KOPT-K1 (cell line): Measurements from ENCODE around the gene AK2.

Experiments
- H3K27ac ChIP-seq: fragments of 200-600 bp; sonication (generic); 2 replicates; pipeline ENCODE4 v1.5.1; 2016; ENCODE audit warnings: antibody characterized with exemption, mild to moderate bottlenecking, low read depth, low read length; ENCODE audit not compliant: poor library complexity, severe bottlenecking
- H3K36me3 ChIP-seq: fragments of 200-600 bp; sonication (generic); 2 replicates; pipeline ENCODE4 v1.5.1; 2017; ENCODE audit warnings: antibody characterized with exemption, mild to moderate bottlenecking, low read length, moderate library complexity; ENCODE audit not compliant: insufficient read depth
- H3K9me3 ChIP-seq: fragments of 200-600 bp; sonication (generic); 2 replicates; pipeline ENCODE4 v1.5.1; 2017; ENCODE audit warnings: antibody characterized with exemption, low read length, mild to moderate bottlenecking; ENCODE audit not compliant: insufficient read depth, poor library complexity, severe bottlenecking

Gene AK2

GRCh38 chr1:33017175-33017574 is 19.5 kb downstream of the AK2 start:
- Histone ChIP-seq H3K27ac (no peak overlapping the region), H3K9me3 (no peaks in the 10 kb centered on the region), H3K36me3 (peaks cover 95% of the 10 kb centered on the region)

DNA sequence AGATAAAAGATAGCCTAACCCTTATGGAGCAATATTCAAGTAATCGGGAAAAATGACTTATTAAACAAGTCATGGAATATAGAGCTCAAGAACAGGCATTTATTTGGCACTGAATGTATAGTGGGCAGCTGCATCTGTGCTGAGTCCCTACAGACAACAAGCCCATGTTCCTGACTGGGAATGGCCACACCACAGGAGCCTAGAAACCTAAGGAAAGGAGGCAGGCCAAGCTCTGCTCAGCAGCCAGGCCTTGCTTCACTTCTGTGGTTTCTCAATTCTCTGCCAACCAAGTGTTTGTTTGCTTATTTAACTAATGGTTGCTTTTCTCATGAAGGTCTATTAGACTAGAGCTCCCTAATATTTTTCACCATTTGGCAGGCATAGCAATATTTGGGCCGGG is 21.5 kb downstream of the AK2 start:
- Histone ChIP-seq H3K9me3 (no peaks in the 10 kb centered on the region), H3K27ac (no peak overlapping the region), H3K36me3 (peaks cover 94% of the 10 kb centered on the region)

- Histone ChIP-seq H3K27ac (no peak overlapping the region), H3K9me3 (no peaks in the 10 kb centered on the region), H3K36me3 (peaks cover 94% of the 10 kb centered on the region)
These were observed 22.1 kb downstream of the AK2 start for GRCh38 chr1:33014464-33015163.

DNA sequence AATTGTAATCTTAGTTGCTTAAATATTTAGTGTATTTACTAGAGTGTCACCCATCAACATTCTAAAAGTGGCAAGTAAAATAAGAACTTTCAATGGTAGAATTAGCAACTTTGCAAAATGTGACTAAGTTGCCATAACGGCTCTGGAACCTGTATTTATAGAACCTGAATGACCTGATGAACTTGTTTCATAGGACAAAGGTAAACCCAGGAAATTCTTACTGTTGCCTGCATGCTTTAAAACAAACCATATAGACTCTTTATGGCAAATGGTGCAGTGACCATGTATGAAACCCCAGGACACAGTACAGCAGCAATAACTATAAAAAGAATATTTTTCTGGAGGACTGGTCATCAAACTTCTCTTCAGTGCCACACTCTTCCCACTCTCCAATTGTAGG is 22.9 kb downstream of the AK2 start:
- H3K27ac ChIP-seq = no peak overlapping the region
- peaks cover 94% of the 10 kb centered on the region for H3K36me3 ChIP-seq
- no peaks in the 10 kb centered on the region for H3K9me3 ChIP-seq

GRCh38 chr1:33012165-33012564 is 24.5 kb downstream of the AK2 start:
- H3K27ac ChIP-seq = no peak overlapping the region

DNA sequence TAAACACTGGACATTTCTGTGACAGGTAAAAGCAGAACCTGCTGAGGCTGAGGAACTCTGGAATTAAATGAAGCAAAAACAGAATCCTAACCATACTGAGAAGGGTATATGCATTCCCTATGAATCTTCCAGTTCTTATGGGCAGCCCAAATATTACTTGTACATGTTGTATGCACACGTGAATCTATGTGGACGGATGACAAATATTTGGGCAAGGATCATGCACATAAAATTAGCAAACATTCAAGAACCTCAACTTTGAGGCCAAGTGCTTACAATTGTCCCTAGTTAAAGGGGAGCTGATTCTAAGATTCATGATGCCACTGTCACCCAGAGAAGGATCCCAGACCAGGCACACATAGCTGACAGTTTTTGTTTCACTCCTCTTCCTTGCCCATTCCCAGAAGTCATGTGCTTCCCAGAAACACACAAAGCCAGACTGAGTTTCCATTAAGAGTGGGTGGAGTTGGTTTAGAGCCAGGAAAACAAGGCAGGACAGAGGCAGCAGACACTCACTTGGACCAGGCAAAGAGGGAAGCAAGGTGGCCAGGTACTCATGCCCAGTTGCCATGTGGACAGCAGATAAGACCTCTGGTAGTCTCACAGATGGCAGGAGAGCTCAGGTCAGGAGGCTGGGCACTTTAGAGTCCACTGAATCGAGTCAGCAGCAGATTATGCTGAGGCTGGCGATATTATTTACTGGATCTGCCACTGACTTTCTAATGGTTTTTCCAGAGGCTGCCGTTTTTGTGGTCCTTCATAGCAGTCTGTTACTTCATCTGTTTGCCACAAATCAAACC is 25.6 kb downstream of the AK2 start:
- Histone ChIP-seq H3K36me3 (peaks cover 99% of the 10 kb centered on the region), H3K27ac (no peak overlapping the region), H3K9me3 (no peaks in the 10 kb centered on the region)

More at GRCh38 chr1:33012165-33012564, 24.5 kb downstream of the AK2 start:
- peaks cover 94% of the 10 kb centered on the region for H3K36me3 ChIP-seq
- H3K9me3 ChIP-seq = no peaks in the 10 kb centered on the region

DNA sequence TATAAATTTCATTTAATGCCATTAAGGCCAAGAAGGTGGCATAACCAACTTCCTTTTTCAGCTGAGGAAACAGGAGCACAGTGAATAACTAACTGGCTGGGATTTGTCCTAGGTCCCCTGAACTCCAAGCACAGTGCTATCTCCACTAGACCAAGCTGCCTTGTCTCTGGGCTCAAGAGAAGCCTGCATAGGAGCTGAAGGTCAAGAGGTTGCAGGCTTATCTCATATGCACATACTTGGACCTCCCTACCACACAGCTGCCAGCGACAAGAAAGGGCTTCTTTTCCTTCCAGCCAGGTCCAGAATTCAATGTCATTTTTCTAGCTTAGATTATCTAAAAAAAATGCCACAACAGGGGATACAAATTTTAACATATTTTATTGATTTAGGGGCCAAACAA is 27.1 kb downstream of the AK2 start:
- H3K27ac ChIP-seq = no peak overlapping the region
- peaks cover 99% of the 10 kb centered on the region for H3K36me3 ChIP-seq
- H3K9me3 ChIP-seq = no peaks in the 10 kb centered on the region

DNA sequence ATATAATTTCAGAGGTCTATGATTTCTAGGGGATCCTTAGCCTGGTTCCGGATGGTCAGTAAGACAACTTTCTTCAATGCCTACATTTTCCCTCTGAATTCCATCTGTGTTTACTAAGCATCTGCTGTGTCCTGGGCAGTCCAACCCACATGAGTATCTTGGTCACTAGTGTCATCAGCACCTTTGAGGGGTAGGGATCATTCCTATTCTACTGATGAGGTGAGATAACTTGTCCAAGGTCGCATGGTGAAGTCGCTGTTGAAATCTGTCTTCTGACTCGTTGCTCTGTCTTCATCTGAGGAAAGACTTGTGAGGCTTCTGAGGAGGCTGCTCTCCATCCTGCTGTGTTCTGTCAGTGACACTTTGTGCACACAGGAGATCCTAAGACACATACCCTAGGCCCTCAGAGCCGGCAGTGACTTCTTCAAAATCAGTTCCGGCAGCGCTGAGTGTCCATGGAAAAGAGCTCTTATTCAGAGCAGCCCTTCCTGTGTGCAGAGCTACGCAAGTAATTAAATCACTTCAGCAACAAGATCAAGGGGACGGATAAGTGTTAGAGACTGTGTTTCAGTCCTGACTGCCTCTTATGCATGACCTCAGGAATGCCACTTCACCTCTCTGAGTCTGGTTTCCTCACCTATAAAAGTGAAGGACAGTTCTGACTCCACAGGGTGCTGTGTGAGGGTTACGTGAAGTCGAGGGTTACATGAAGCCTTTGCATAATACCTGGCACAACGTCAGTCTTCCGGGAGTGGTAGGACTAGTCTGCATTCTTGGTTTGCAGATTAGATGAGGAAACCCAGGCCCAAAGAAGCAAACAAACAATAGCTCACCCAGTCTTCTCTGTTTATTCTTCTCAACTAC is 28.4 kb downstream of the AK2 start:
- peaks cover 97% of the 10 kb centered on the region for H3K36me3 ChIP-seq
- no peaks in the 10 kb centered on the region for H3K9me3 ChIP-seq
- H3K27ac ChIP-seq = no peak overlapping the region

DNA sequence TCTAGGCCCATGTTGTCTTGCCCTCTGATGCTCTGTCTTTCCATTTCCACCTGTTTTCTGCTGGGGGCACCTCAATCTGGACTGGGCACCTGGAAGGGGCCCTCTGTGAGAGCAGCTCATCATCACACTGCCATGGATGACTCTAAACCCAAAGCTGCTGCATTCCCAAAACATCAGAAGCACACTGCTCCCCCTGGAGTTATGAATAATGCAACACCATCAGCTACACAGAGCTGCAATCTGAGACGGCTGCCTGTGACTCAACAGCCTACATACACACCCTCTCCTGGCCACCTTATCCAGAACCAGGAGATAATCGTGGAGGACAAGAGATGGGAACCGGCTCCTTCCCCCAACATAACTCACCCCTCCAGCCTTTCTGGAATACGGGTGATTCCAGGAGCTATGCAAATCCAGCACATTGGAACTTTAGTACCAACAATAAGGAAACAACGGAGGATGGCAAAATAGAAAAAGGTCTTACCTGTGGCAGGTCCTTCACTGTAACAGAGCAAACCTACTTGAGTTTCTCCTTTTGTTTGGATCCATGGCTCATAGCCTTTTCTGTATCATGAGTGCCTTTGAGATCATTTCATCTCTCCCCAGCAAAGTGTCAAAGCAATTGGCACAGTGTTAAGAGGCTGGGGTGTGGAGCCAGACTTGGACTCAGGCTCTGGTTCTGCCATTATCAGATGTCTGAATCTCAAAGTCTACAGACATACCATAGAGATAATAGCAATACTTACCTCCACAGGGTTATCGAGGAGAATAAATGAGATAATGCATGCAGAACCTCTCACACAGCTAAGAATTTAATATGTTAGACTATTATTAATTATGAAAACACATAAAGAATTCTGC is 29.3 kb downstream of the AK2 start:
- Histone ChIP-seq H3K36me3 (peaks cover 97% of the 10 kb centered on the region), H3K9me3 (no peaks in the 10 kb centered on the region), H3K27ac (no peak overlapping the region)

GRCh38 chr1:33005838-33006421 is 30.8 kb downstream of the AK2 start:
- peaks cover 92% of the 10 kb centered on the region for H3K36me3 ChIP-seq
- H3K9me3 ChIP-seq = no peaks in the 10 kb centered on the region
- H3K27ac ChIP-seq = no peak overlapping the region

DNA sequence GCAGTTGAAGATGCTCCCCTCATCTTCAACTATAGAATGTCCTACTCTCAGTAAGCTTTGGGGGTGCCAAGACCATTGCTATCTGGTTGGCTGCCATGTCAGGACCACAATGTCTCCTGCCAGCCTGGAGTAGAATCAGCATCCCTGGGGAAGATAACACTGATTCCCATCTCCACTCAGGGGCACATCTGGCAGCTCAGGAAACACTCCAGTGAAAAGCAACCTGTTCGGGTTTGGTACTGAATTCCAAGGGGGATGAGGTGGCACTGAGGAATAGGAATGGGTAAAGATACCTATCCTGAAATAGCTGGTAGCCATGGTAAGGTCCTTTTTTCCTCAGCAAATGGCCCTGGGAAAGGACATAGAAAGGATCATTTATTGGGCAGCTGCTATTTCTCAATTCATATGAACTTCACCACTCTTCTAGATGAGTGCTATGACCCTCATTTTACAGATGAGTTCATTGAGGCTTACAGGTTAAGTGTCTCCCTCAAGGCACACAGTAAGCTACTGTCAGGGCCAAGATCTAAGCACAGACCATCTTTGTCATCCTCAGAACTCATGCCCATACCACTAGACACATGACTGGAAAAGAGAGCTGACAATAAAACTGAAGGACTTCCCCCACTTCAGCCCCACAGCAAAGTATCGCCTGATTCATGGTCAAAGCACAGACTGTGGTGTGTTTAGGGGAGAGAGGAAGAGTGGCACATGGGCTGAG is 31.4 kb downstream of the AK2 start:
- Histone ChIP-seq H3K36me3 (peaks cover 86% of the 10 kb centered on the region), H3K27ac (no peak overlapping the region), H3K9me3 (no peaks in the 10 kb centered on the region)

- no peaks in the 10 kb centered on the region for H3K9me3 ChIP-seq
- H3K36me3 ChIP-seq = peaks cover 80% of the 10 kb centered on the region
- H3K27ac ChIP-seq = no peak overlapping the region
These were observed 32.1 kb downstream of the AK2 start for GRCh38 chr1:33004613-33005012.

DNA sequence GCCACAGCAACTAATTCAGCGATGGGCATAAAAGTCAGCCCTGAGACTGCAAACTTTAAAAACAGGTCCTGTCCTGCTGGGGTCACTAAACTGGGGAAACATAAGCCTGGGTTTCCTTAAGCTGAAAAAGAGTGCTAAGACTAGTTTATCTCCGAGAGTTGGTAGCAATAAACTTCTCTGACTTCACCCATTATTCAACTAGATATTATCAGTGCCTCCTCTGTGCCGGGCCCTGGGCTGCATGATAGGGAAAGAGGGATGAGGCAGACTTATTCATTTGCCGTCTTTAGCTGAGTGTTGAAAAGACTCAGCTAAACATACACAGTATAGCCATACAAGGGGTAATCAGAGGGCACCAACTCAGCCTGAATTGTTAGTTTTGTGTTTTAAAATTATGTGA is 33.0 kb downstream of the AK2 start:
- no peaks in the 10 kb centered on the region for H3K9me3 ChIP-seq
- no peak overlapping the region for H3K27ac ChIP-seq
- peaks cover 70% of the 10 kb centered on the region for H3K36me3 ChIP-seq

DNA sequence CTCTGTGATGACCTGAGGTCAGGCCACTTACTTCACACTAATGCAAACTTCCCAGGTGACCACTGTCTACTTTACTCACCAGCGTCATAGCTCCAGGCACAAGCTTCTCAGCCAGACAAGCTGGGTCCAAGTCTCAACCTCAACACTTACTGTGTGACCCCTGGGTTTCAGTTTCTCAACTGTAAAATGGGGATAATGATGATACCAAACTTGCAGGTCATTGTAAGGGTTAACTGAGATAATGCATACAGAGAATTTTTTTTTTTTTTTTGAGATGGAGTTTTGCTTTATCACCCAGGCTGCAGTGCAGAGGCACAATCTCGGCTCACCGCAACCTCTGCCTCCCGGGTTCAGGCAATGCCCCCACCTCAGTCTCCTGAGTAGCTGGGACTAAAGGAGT is 34.7 kb downstream of the AK2 start:
- H3K36me3 ChIP-seq = peaks cover 54% of the 10 kb centered on the region

More for the DNA sequence above, 34.7 kb downstream of the AK2 start:
- Histone ChIP-seq H3K9me3 (no peaks in the 10 kb centered on the region), H3K27ac (no peak overlapping the region)
